HG02884 (cell line): ENCODE results near the gene GPC3.

Source experiments
- ATAC-seq: cut with Tn5 transposase; IDR thresholded peaks from one replicate; pipeline ENCODE4 v1.9.1; 2021; ENCODE audit warnings: mild to moderate bottlenecking, moderate library complexity; ENCODE audit not compliant: unreplicated experiment

The GPC3 gene

DNA sequence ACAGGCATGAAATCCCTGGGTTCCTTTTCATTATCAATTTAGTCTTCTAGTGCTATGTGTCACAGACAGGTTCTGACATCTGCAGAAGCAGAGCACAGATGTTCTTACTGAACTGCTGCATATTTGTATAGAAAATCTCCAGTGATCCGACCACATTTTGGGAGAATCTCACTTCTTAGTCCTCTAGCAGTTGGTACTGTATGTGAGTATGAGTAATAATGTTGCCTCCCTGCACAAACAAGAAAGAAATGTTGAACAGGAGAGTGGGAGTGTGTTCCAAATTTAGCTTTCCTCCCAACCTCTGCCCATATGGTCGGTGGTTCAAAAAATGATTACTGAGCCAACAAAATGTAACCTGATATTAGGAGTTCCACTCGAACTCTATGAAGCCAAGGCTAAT is 404.8 kb downstream of the GPC3 start:
- no peak for ATAC-seq

- no peak for ATAC-seq
These were observed 405.8 kb downstream of the GPC3 start for GRCh38 chrX:133579631-133580030.

DNA sequence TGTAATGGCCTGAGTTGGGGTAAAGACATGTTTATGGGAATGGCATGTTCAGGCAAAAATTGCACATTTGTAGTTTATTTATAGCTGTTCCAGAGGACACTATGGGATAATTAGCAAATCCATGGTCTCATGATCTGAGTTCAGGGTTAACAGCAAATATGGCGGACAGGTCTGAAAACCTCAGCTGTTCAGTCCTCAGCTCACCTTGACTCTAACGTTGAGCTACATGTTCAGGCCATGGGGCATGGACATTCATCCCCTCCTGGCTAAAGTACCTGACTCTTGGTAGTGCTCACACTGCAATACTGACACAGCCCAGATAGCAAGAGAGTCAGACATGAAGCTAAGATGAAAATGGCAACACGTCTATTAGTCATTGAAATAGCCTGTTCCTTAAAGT is 408.5 kb downstream of the GPC3 start:
- no peak for ATAC-seq

GRCh38 chrX:133575501-133576136 is 409.8 kb downstream of the GPC3 start:
- ATAC-seq, result no peak

DNA sequence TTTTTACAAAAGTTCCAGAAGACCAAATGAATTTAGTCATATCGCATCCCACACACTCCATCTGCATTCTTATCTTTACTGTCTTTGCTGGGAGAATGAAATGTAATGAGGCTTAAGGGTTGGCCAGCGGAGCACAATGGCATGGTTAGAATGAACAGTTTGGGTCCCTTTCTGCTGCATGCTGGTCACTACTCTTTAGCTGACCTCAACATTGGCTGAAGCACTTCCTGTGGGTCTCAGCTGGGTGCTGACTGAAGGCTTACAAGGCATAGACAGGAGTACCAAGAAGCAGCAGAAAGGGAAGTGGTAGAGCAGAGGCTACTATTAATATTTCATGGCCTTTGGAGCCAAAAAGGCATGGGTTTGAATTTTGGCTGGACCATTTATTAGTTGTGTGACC is 410.7 kb downstream of the GPC3 start:
- ATAC-seq, result no peak

- no peak for ATAC-seq
These were observed 414.8 kb downstream of the GPC3 start for GRCh38 chrX:133570549-133570948.

DNA sequence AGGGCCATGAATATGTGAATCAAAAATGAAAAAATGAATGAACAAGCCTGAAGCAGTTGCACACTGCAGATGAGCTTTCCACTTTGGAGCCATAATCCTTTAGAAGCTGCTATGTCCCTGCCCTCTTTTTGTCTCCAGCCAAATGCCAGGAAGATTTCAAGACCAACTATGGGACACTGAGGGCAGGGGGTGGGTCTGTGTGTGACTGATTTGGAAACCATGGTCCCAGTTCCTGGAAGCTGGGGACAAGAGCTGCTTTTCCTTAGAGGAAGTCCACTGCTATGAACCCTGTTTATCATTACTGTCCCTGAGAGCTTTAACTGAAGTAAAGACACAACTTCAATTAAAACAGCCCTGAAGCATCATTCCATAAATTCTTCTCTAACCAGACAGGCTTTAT is 416.2 kb downstream of the GPC3 start:
- ATAC-seq, result no peak

DNA sequence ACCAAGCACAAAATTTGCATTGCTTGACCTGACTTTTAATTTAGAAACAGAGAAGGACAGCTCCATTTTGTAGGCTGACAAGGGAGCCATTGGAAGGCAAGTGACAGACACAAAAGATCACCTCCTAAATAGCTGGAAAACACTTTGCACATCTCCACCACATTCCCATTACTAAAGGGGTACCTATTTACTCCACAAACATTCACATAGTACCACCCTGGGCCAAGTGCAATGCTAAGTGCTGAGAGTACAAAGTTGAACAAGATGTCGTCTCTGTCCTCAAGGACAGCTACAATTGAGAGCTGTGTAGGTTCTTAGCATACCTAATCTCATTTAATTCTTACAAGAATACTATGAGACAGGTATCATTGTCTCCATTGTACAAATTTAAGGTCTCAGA is 417.3 kb downstream of the GPC3 start:
- ATAC-seq, result no peak

- no peak for ATAC-seq
These were observed 418.5 kb downstream of the GPC3 start for GRCh38 chrX:133566876-133567275.

DNA sequence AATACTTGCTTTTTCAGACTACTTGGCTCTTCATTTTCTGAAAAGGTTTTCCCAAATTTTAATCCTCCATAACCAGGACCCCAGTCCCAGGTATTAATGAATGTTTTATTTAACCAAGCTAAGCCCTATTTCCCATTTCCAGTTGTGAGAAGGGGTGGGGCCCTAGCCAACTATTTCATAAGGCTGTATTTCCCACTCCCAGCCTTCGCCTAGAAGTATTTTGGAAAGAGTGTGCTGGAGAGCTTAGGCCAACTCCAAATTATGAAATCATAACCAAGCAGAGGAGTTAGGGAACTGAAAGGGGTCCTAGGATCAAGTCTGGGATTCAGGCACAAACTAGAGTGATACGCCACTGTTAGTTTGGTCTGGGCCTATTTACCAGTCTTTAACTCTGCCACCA is 421.7 kb downstream of the GPC3 start:
- no peak for ATAC-seq

GRCh38 chrX:133561251-133561650 is 424.1 kb downstream of the GPC3 start:
- no peak for ATAC-seq

GRCh38 chrX:133559909-133560308 is 425.5 kb downstream of the GPC3 start:
- ATAC-seq, result no peak

DNA sequence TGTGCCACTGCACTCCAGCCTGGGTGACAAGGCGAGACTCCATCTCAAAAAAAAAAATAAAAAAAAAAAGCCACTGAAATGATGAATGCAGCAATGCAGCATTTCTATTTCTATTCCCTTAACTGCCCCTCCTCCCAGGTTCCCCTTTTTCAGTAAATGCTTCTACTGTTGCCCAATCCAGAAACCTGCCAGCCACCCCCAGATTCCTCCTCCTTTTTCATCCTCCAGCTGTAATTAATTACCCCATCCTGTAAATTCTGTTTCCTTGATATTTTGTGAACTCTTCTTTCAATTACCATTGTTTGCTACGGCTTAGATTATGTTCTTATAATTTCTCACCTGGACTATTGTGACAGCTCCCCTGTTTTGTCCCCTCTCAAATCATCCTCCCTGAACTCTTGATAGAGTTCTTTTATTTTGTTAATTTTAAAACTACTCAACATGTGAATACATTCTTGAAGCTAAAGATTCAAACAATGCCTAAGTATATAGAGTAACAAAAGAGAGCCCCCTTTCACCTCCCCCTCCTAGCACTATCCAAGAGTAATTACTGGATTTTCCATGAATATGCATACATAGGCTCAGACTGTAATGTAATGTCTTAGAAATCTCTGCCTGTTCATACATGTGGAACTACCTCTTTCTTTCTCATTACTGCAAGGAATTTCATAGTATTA is 429.5 kb downstream of the GPC3 start:
- no peak for ATAC-seq

GRCh38 chrX:133550665-133551485 is 434.5 kb downstream of the GPC3 start:
- no peak for ATAC-seq

- ATAC-seq, result no peak
These were observed 436.0 kb downstream of the GPC3 start for GRCh38 chrX:133549295-133549933.

DNA sequence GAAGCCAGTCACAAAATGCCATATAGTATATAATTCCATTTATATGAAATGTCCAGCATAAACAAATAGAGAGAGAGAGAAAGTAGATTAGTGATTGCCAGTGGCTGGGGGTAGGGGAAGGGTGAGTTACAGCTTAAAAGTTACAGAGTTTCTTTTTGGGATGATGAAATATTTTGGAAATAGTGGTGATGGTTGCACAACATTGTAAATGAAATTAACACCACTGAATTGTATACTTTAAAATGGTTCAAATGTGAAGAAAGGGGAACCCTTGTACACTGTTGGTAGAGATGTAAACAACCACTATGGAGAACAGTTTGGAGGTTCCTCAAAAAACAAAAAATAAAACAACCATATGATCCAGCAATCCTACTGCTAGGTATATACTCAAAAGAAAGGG is 439.0 kb downstream of the GPC3 start:
- no peak for ATAC-seq

DNA sequence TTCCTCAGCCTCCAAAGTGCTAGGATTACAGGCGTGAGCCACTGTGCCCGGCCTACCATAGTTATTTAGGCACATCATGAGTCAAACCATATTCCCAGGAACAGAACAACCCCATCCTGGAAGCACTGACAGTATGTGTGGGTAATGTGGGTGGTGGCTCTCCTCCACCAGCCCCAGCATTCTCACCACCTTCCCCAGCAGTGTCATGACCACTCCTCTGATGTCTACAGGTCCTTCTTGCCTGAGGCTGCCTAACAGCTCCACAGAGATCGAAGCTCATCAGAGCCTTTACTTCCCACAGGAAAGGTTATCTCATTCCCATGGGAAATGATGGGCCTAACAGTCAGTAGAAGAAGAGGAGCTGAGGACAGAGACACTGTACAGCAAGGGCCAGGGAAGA is 440.6 kb downstream of the GPC3 start:
- ATAC-seq, result no peak

DNA sequence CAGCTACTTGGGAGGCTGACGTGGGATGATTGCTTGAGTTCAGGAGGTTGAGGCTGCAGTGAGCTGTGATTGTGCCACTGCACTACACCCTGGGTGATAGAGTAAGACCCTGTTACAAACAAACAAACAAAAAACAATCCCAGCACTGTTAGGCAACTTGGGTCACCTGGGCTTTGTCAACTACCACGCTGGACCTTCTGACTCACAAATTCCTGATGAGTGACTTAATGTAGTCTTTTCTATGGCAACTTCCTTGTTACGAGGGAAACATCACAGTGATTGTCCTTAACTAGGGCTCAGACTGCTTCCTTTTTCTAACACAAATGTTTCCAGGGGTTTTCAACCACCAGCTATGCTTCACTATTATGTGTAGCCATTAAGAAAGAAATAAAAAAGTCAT is 441.3 kb downstream of the GPC3 start:
- no peak for ATAC-seq

- ATAC-seq, result no peak
These were observed 441.7 kb downstream of the GPC3 start for GRCh38 chrX:133543654-133544053.

DNA sequence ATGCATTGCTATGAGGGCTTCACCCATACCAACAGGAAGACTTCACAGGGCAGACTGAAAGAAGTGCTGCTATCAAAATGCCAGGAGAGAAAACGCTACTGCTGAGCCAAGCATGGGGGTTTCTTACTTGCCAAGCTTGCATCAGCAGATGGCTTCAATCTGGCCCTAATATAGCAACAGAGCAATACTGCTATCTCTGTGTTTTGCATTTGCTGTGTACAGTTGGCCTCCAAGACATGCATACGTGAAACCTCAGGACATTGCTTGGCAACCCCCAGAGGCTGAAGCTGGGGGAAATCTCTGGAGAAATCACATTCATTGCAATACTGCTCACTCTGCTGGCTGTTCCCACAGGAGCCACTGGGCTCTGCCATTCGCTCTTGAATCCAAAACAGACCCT is 442.9 kb downstream of the GPC3 start:
- ATAC-seq, result no peak

DNA sequence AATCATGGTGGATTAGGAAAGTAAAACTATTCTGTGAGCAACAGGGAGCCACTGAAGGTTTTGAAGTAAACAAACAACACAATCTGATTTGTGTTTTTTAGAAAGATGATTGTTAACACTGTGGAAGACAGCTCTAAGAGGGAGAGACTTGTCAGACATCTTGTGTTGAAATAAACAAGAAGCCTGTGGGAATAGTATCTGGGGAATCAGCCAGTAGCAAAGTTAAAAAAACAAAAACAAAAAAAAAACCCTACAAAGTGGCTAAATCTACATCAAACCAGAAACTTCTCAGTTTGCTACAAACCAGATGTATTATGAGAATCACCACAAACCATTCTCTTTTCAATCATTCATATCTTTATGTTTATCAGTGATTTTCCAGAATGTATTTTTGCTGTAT is 444.4 kb downstream of the GPC3 start:
- ATAC-seq, result no peak

DNA sequence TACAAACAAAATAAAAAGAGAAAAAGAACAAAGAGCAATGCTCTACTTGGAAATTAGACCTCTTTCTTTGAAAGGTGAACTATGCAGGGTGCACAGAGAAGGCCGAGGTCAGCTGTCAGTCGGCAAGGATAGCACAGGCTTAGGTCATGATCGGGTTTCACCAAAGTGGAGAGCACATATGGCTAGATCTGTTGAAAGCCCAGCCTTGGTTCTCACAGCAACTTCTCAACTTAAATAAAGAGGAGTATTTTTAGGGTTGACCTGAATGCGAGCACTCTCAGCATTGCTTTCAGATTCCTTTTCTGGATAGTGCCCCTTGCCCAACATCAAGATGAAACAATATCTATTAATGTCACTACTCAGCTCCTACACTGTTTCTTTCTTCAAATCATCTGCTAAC is 447.2 kb downstream of the GPC3 start:
- no peak for ATAC-seq
